HG02943 (cell line): ENCODE measurements around the gene CHKB.

Source experiments
- ATAC-seq: cut with Tn5 transposase; IDR thresholded peaks from one replicate; pipeline ENCODE4 v1.9.1; 2021; ENCODE audit warnings: mild to moderate bottlenecking, low read depth, moderate library complexity; ENCODE audit not compliant: unreplicated experiment

Gene CHKB

DNA sequence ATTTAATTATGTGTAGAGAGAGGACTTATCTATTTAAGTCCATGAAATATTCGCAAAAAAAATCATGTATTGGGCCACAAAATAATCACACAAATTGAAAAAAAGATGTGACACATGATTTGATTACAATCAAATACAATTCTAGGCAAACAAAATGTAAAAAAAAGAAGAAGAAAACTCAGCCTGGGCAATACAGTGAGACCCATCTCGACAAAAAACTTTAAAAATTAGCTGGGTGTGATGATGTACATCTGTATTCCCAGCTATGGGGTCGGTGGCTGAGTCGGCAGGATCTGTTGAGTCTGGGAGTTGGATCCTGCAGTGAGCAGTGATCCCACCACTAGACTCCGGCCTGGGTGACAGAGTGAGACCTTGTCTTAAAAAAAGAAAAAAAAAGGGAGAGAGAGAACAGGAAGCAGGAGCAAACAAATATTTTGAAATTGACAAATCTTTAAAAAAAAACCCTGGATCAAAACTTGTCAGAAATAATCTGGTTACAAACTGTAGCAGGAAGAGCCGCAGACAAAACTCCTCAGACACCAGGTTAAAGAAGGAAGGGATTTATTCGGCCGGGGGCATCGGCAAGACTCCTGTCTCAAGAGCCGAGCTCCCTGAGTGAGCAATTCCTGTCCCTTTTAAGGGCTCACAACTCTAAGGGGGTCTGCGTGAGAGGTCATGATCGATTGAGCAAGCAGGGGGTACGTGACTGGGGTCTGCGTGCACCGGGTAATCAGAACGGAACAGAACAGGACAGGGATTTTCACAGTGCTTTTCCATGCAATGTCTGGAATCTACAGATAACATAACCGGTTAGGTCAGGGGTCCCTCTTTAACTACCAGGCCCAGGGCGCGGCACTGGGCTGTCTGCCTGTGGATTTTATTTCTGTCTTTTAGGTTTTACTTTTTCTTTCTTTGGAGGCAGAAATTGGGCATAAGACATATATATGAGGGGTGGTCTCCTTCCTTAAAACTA is 49.5 kb downstream of the CHKB start:
- ATAC-seq, result no peak

DNA sequence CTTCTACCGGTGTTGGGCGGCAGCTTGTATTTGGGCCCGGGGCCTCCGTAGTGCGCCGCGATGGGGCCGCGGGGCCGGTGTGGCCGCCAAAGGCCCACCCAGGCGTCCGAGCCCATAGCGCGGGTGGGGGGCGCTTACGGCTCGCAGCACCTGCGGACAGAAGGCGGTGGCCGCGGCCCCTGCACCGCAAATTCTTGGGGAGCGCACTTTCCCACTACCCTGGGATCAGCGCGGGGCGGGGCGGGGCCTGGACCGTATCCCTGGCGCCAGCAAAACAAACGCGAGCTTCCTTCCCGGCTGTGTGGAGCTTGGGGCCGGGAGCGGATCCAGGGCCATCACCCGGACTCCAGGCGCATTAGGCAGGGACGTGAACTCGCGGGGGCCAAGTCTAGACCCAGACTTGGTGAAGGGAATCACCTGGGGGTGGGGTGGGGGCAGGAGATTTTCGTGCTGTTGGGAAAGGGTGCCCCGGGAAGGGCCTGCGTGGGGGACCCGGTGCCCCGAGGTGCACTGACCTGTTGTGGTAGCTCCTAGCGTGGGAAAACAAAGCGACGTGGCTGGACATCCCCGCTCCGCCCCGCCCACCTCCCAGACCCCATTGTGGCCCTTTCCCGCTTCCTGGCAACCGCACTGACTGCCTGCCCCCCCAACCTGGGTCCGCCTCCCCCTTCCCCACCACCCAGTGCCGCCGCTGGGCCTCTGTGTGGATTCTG is 50.5 kb downstream of the CHKB start:
- no peak for ATAC-seq

DNA sequence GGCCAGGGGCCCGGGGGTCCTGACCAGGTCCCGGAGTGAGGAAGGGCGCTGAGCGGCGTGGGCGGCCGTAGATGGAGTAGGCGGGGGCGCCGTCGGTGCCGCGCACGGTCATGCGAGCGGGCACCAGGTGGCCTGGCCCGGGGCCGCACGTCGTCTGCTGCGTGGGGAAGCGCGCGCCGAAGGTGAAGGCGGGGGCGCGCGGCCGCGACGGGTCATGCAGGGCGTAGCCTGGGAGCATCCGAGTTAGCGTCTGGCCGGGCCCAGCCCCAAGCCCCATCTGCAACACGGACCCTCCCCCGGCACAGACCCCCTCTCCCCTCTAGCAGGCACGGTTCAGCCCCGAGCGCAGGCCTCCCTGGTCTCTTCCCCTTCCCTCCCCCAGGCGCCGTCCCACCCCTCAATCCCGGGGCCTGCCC is 51.1 kb downstream of the CHKB start:
- ATAC-seq, result no peak

DNA sequence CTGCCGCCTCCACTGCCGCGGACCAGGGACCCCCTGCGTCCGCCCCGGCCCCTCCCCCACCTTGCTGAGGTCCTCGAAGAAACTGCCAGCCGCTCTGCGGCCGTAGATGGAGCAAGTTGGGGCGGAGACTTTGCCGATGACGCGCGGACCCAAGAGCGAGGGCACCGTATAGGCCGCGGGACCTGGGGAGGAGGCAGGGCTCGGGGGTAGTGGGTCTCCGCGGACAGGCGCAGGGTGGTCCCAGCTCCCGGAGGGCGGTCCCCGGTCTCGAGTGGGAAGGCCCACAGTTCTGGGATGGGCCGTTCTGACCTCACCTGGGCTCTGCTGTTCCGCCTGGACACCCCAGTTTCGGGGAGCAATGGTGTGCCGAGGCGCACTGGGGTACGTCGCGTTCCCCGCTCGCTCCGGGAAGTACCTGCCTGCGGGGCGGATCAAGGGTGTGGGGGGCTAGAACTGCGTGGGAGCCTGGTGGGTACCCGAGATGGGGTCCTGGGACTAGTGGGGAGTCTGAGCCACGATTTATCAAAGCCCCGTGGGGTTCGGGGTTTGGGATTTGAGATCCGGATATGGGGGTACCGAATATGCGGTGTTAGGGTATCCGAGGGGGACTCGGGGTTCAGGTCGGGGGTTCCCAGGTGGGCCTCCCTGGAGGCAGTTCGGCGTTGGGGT is 51.6 kb downstream of the CHKB start:
- ATAC-seq, result no peak

DNA sequence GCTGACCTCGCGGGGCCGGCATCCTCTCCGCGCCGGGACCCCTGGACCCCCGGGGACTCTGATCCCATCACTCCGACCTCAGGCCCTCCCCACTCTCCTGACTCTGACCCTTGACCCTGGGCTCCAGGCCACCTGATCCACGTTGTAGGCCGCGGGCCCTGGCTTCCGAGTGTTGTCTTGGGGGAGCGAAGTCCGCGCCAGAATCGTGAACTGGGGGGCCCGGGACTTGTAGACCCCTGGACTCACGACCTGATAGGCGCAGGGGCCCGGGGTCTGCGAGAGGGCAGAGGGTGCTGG is 52.1 kb downstream of the CHKB start:
- ATAC-seq, result no peak

DNA sequence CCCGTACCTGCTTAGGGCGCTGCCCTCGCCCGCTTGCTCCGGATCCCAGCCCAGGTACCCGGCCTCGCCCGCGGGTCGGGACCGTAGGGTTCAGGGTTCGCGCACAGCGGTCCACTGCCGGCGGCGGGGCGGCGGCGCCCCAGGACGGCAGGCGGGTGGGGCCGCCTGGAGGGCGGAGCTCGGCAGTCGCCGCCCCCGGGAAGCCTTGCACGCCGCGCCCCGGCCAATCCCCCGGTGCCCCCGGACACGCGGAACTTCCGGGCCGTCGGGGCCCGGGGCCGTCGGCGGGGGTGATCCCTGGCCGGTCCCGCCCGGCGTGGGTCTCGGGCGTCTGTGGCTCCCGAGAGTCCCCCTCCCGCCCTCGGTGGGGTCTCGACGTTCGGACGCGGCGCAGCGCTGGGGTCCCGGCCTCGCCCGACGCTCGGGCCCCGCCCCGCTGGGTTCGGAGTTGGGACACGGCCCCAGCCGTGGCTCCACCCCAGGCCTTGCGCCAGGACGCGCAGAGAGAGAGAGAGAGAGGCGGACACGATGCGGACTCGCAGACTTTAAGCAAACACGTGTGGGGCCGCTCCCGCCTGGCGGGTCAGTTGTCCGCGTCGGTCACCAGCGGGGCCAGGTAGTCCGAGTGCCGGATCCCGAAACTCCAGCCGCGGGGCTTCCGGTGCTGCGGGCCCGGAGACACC is 52.6 kb downstream of the CHKB start, which contains the start of gene TYMP:
Gene TYMP, minus strand, starts transcription at position 116 of the 683 bp plus-strand sequence. CDS start 303 bp downstream, outside the sequence.
- no peak for ATAC-seq

DNA sequence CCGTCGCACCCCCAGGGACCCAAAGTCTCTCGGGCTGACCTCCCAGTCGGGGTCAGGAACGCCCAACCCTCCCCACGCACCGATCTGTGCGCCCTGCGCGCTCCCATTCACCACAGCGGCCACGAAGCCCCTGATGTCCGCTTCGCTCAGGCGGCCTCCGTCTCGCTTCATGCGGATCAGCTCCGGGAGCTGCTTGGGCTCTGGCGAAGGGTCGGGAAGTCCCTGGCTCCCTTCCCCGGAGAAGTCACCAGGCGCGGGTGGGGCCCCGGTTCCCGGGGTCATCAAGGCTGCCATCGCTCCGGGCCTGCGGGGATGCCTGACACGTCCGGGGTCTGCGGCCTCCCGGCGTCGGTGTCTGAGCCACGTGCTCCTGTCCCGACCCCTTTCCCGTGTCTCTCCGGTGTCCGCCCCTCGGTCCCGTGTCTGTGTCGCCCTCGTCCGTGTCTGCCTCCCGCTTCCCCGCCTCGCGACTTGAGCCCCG is 53.2 kb downstream of the CHKB start:
- no peak for ATAC-seq
